HG03135 (cell line): Measurements from ENCODE around the gene CENPX.

Source experiments
- ATAC-seq: cut with Tn5 transposase; IDR thresholded peaks from one replicate; pipeline ENCODE4 v1.9.1; 2021; ENCODE audit warnings: mild to moderate bottlenecking, moderate library complexity; ENCODE audit not compliant: unreplicated experiment

The CENPX gene

DNA sequence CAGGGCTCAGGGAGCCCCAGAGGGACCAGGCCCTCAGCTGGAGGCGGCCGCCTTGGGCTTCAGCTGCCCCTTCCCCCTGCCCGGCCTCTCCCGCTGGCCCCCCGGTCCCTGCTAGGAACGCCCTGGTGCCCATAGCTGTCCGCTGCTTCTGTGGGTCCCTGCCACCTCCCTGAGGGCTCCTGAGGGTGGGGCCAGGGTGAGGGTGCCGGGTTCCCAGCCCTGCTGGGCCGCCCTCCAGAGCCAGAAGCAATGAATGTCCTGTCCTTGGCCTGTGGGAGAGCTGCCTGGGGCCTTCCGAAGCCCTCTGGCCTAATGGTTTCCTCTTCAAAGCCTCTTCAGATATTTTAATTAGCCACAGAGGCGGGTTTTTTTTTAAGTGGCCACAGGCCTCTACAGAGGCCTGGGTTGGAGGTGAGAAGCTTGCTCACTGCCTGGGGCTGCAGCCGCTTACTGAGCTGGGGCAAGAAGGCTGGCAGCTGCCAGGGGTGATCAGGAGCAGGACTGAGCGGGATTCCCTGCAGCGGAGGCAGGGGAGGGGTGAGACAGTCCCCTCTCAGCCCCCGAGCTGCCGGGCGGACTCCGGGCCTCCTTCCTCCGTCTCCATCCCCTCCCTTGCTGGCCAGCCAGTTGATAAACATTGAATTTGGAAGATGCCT is 9.9 kb downstream of the CENPX start:
- no peak for ATAC-seq

DNA sequence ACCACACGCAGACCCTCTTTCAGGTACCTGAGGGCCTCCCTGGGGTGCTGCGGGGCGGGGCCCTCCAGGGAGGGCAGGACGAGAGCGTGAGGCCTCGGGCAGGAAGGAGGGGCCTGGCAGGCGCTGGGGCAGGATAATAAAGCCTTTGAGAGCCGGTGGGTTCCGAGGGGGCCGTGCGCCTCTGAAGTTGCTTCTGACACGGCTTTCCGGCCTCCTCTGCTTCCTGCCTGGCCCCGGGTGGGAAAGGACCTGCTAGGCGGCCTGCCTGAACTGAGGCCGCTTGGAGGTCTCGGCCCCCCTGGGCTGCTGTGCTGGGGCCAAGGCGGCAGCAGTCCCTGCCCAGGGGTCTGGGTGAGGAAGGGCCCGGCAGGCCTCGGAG is 10.4 kb downstream of the CENPX start:
- no peak for ATAC-seq

DNA sequence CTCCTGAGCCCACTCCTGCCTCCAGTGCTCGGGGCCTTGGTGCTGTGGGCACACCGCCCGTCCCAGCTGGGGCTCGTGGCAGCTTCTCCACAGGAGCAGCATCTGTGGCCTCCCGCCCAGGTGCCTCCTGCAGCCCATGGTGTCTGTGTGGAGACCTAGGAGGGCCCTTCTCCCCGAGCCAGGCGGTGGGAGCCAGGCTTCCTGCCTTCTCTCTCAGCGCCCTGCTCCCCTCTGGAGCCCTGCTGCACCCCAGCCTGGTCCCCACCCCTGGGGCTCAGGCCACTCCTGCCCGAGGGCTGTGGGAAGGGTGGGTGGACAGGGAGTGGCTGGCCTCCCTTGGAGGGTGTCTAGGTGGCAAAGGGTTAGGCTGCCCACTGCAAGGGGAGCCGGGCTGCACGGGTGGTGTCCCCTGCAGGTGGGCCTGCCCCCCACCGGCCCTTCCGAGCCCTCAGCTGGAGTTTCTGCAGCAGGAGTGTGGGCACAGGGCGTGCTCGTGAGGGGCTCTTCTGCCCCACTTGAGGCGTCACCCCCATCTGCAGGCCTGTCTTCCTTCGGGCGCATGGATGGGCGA is 11.0 kb downstream of the CENPX start:
- no peak for ATAC-seq

DNA sequence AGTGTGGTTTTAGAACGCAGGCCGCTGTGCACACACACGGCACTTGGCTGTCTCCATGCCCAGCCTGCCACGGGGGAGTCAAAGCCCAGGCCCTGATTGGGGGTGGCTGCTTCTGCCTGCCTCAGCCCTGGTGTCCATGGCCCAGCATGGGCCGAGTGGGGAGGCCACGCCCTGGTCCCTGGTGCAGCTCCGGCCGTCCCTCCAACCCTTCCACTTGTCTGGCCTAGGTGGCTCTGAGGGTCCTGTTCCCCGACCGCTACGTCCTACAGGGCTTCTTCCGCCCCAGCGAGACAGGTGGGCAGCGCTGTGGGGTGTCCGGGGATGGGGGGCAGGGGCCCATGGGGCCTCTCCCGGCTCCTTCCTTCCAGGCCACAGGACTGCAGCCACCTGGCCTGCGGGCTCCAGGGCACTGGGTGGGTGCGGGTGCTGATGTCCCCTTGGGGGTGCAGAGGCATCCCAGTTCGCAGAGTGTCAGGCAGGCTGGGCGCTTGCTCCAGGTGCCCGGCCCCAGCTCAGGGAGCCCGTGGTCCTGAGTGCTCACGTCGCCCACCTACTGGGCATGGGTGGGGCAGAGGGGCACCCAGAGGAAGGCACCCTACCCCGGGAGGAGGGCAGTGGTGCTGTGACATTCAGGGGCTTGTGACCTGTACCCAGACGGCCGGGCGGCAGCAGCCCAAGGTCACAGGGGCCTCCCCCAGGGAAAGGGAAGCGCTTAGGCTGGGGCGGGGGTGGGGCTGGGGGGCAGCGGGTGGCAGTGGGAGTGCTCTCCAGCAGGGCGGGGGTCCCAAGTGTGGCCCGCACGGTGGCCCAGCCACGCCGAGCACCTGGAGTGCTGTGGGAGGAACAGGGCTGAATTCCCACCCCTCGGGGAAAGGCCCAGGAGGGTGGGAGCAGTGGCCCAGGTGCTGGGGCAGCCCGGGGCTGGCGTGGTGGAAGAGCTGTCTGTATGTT is 11.8 kb downstream of the CENPX start:
- ATAC-seq: no peak

DNA sequence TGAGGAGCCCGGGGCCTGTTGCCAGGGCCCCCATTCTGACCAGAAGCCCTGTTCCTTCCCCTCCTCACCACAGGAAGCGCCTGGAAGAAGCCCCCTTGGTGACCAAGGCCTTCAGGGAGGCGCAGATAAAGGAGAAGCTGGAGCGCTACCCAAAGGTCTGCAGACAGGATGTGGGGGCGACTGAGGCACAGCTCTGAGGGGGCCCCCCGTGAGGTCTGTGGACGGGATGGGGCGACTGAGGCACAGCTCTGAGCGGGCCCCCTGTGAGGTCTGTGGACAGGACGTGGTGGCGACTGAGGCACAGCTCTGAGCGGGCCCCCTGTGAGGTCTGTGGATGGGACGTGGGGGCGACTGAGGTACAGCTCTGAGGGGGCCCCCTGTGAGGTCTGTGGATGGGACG is 13.3 kb downstream of the CENPX start:
- ATAC-seq: no peak

DNA sequence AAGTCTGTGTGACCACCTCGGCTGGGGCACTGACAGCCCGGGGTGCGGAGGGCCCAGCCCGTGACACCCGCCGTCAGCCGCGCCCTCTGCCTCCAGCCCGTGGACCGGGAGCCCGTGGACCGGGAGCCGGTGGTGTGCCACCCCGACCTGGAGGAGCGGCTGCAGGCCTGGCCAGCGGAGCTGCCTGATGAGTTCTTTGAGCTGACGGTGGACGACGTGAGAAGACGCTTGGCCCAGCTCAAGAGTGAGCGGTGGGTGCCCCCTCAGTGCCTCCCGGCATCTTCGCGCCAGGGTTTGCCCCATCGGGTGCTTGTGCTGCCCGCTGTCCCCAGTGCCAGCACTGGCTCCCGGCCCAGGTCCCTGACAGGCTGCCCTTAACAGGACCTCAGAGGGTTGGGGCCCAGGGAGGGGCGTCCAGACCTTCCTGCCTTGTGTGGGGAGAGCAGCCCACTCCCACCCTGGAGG is 13.7 kb downstream of the CENPX start:
- no peak for ATAC-seq

DNA sequence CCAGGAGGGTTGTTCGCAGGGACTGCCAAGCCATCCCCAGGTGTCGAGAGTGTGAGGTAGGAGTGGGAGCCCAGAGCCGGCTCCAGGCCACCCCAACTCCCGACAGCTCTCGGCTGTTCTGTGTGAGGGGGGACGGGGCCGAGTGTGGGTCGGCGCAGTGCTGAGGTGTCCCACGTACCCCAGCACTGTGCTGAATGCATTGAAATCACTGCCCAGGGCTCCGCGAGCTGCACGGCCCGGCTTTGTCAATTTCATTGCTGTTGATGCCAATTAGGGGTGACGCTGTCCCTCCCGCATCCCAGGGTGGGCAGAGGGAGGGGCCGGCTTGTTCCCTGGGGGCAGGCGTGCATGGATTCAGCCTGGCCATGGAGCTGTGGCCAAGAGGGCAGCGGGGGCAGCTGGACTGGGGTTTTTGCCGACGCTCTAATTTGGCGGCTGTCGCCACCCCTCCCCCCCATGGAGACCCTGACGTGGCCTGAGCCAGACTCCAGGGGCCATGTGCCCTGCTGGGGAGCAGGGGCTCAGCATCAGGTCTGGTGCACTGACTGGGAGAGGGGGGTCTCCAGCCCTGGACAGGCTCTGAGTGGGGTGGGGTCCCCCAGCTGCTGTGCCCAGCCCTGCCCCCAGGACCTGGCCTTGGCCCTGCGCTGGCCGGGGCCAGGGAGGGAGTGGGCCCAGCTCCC is 14.3 kb downstream of the CENPX start:
- no peak for ATAC-seq

DNA sequence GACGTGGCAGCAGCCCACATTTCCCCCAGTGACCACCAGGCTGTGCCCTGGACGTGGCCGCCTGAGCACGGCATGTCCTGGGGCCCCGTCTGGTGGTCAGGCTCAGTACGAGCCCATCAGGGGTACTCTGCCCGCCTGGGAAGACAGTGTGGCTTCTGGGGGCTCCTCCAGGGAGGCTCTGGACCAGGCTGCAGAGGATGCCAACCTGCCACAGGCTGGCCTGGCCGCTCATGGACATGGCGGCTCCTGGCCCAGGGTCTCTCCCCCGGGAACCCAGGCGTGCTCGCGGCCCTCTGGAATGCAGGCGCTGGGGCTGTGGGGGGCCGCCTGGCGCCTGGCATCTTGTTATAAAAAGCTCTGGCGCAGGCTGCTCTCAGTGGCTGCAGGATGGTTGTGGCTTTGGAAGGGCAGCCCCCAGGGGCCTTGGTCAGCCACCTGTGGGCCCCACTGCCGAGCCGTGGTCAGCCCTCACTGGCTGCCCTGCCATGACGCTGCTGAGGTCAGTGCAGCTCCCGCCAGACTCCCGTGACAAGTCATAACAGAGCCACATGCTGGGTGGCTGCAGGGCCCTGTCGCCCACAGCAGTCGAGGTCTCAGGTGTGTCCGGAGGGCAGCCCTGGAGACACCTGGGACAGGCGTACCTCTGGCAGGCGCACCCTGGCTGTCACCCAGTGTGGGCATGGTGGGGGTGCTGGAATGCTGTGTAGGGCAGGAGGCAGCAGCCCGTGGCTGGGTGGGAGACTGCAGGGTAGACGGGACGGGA is 15.0 kb downstream of the CENPX start:
- ATAC-seq: no peak

DNA sequence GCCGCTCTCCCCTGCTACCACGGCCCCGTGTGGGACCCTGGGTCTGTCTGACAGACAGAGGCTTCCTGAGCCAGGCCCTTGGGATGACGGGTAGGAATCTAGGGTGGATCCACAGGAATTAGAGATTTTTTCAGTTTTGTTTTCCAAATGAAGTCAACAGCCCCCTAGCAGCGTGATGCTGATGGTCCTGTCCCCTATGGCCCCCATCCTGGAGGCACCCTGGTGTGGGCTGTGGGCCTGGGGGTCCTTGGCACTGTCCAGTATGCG is 15.5 kb downstream of the CENPX start:
- no peak for ATAC-seq

DNA sequence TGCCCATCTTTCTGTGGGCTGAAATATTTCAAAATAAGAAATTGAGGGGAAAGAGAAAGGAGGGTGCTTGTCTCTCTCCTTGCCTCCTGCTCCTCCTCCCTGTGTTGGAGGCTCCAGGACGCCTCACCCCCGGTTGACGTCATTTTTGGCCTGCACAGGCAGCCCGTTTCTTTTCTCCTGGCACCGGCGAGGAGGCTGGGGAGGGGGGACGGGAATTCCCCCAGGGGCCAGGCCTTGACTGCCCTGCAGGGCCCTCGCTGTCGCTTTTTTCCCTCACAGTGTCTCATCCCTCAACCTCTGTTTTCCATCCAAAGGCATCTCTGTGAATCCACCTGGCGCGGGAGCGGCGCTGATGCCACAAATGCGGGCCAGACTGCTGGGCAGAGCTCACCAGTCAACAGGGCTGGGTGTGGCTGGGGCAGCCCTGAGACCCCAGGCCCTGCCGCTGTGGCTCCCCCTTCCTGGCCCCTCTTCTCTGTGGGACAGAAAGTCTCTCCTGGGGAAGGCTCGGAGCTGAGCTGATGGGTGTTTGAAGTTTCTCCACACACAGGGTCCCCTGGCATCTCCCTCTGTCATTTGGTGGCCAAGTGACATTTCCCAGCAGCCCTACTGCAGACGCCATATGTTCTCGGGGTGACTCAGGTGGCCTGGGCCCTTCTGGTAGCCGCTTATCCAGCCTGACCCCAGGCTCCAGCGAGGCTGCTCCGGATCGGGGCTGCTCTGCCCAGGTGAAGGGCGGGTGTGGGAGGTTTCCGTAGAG is 16.0 kb downstream of the CENPX start:
- no peak for ATAC-seq

DNA sequence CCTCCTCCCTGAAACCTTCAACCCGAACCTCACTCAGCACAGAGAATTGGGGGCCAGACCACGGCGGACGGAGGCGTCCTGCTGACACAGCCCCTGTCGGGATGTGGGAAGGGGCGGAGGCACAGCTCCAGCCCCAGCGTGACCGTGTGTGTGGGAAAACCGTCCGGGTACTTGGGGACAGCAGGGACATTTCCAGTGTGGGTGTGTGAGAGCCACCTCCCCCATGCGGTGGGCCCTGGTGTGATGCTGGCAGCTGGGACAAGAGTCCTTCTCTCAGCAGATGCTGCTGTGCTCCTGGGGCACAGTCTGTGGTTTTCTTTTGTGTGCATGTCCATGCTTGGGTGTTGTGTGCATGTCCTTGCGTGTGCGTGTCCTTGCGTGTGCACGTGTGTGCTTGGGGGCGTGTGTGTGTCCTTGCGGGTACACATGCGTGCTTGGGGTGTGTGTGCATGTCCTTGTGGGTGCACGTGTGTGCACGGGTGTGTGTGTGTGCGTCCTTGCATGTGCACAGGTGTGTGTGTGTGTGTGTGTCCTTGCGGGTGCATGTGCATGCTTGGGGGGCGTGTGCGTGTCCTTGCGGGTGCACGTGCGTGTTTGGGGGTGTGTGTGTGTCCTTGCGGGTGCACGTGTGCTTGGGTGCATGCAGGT is 16.9 kb downstream of the CENPX start:
- ATAC-seq: no peak

DNA sequence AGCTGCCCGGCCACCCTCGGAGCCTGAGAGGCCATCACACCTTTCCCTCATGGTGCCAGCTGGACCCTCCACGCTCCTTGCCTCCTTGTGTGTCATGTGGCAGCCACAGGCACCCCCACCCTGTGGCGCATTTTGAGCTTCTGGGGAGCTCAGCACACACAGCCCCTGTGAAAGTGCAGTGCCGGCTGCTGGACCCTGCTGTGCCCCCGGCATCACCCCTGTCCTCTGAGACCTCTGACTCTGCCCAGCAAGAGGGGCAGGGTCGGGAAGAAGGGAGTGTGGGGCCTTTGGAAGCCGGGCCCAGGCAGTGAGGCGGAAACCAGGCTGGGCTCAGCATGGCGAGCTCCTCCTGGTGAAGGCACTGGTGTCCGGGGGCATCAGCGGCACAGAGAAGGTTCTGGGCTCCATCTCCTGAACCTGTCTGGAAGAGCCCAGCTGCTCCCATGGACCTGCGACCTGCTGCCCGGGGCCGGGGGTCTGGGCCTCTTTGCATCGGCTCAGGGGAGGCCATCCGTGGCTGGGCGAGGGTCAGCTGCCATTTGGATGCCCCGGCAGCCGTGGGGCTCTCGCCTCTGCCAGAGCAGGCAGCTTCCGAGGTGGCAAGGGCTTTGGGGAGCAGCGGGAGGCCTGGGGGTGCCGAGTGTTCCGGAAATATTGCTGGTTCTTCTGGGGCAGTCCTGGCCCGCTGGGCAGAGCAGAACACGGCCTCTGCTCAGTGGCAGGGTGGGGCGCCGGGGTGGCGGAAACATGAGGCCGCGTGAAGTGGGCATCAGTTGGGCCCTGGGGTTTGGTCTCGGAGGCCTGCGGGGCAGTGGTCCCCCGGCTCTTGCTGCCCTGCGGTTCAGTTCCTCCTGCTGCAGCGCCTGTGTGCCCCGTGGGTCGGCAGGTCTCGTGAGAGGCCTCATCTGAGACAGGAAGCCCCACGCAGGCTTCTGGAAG is 17.9 kb downstream of the CENPX start:
- ATAC-seq: no peak

DNA sequence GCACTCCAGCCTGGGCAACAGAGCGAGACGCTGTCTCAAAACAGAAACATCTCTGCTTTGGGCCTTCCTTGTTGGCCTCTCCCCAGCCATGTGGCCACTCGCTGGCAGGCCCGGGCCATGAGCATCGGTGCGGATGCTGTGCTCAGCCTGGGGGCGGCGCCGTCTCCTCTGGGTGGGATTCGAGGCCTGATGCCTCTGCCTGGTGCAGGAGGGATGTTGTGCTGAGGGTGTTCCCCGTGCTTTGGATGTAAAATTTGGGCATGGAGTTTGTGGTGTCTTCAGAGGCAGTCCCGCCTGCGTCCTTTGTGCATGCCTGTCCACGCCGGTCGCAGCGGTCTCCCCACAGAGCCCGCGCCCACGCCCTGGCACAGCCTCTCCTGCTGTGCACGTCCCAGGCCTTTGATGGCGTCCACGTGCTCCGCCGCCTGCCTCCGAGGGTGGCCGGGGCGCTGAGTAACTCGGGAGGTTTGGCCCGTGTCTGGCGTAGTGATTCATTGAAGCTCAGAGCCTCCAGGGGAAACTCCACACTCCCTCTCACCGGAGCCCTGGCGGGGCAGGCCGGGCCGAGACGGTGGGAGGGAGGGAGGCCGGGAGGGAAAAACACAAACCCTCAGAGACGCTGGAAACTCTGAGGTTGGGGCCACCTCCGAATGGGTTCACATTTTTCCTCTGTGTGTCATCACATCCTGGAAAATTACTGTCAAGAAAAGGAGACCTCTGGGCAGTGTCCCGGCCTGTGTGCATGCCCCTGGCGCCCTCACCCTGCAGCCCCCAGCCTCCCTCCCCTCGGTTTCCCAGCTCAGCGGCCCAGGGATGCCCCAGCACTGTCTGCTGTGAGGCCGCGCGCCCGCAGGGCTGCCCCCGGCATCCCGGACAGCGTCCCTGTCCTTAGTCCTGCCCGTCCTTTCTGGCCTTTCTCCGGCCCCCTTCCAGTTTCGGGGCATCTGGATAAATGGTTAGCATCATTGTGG is 19.0 kb downstream of the CENPX start:
- ATAC-seq: no peak

DNA sequence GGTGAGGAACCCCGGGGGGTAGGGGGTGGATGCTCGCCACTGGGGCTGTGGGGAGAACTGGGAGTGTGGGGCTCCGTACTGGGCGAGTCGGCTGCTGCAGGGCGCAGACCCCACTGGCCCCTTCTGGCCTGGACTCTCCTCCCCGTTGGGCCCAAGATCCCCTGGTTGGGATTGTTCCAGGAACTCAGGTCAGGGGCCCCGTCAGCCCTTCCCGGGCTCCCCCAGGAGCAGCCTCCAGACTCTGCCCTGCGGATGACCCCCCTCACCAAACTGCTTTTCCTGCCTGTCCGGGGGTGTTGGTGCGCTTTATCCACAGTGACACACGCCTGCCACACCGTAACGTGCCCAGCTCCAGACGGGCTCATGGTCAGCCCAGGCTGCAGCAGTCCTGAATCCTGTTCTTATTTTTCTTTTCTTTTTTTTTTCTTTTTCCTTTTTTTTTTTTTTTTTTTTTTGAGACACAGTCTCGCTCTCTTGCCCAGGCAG is 21.1 kb downstream of the CENPX start:
- no peak for ATAC-seq

DNA sequence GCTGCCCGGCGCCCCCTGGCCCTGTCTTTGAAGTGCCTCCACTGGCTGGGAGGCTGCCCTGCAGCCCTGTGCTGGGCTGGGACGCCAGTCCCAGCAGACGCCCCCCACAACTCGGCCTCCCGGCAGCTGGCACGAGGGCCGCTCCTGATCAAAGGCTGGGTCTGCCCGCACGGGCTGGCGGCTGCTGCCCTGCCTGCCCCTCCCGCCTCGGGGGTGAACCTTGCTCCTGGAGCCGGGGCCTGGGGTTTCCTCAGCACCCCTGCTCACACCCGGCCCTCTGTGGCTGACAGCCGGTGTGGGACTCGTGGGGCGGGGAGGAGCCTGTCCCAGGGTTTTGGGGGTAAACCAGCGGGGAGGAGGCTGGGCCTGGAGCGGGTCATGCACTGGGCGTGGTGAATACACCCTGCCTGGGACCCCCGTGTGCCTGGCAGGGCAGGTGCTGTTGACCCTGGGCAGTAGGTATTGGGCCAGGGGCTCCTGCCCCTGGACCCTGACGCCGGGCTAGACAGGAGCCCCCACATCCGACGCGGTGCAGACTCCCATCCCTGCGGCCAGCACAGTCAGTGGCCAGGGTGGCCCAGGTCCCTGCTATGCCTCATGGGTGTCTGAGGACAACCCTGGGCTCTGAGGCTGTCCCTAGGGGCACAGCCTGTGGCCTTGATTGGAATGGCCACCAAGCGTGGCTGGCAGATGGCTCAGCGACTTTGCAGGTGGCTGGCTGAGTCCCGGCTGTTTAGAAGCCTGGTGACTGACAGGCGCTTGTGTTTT is 21.7 kb downstream of the CENPX start:
- ATAC-seq: no peak

DNA sequence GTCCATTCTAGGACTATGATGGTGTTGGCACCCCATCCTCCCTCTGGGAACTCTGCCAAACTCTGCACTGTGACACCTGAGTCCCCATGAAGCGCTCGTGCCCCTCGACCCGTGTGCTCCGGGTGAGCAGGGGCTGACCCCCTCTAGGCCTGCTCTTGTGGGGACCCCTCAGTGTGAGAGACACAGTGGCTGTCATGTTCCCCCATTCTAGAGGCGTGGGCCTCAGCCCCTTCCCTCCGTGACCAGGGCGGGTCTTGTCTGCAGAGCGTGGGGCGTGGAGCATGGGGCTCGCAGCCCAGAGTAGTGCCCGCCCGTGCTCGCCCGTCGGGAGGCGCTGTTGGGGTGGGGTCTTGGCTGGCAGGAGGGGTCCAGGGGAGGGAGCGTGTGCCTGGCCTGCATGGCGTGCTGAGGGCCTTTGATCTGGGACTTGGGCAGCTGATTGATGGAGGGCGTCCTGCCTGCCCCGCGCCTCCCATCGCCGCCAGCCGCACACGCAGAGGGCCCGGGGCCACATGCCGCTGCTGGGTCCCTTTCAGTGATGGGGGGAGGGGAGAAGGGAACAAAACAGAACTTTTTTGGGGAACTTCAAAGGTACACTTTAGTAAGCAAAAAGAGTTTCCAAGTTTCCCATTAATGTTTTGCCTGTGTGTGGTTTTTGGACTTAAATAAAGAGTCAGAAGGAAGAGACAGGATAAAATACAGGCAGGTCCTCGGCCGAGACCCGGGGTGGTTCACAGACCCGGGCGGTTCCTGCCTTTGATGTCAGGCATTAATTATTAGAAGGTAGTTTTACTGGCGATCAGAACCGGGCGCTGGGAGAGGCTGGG is 22.5 kb downstream of the CENPX start:
- ATAC-seq: no peak
